Measurements from ENCODE around the gene COASY.

COASY gene

GRCh38 chr17:42521666-42522262, 40.2 kb upstream of the COASY start:
- Histone ChIP-seq H3K36me3 (ENCODE audit: control insufficient read depth in 4 of 4, insufficient read depth in 4 of 4, low read length in 3 of 4) (peaks cover 0 to 20% (median 8%) of the 10 kb centered on the region in 4 experiments), H3K4me1 (ENCODE audit: control extremely low read depth in 1 of 4, control insufficient read depth in 4 of 4, insufficient read depth in 4 of 4, low read length in 3 of 4) (peaks cover 17 to 63% (median 52%) of the 10 kb centered on the region in 4 experiments), H3K4me3 (ENCODE audit: control insufficient read depth in 1 of 7, extremely low read depth in 1 of 7, insufficient read depth in 4 of 7, low read depth in 2 of 7, low read length in 6 of 7) (no peak overlapping the region), H3K27ac (ENCODE audit: insufficient read depth in 1 of 2, low read depth in 1 of 2, low read length in 2 of 2, poor library complexity in 1 of 2, severe bottlenecking in 2 of 2) (no peak overlapping the region), H3K9me3 (ENCODE audit: control extremely low read depth in 1 of 5, control insufficient read depth in 4 of 5, insufficient read depth in 2 of 5, low read depth in 1 of 5, low read length in 4 of 5) (no peaks in the 10 kb centered on the region), H3K27me3 (replicated peaks in 2 of 5; ENCODE audit: control insufficient read depth in 4 of 5, insufficient read depth in 5 of 5, low read length in 4 of 5) (no peaks in the 10 kb centered on the region)
- 72% methylated on average over 6 of the region's 11 CpGs for WGBS (ENCODE audit: insufficient coverage)
- CTCF ChIA-PET = interaction anchor here (1.0 to 5.8 kb wide), 7 partner anchors 7 to 119 kb away, joined by 3 to 47 read pairs (median 23); no protein-coding TSS in a partner anchor
- POLR2A ChIA-PET = no interaction called here
- DNase-seq = no peak

GRCh38 chr17:42522263-42522790, 39.6 kb upstream of the COASY start:
- Histone ChIP-seq H3K9me3 (ENCODE audit: control extremely low read depth in 1 of 5, control insufficient read depth in 4 of 5, insufficient read depth in 2 of 5, low read depth in 1 of 5, low read length in 4 of 5) (no peaks in the 10 kb centered on the region), H3K4me1 (ENCODE audit: control extremely low read depth in 1 of 4, control insufficient read depth in 4 of 4, insufficient read depth in 4 of 4, low read length in 3 of 4) (peaks cover 14 to 62% (median 49%) of the 10 kb centered on the region in 4 experiments), H3K4me3 (ENCODE audit: control insufficient read depth in 1 of 7, extremely low read depth in 1 of 7, insufficient read depth in 4 of 7, low read depth in 2 of 7, low read length in 6 of 7) (no peak overlapping the region), H3K36me3 (ENCODE audit: control insufficient read depth in 4 of 4, insufficient read depth in 4 of 4, low read length in 3 of 4) (peaks cover 0 to 20% (median 8%) of the 10 kb centered on the region in 4 experiments), H3K27me3 (replicated peaks in 2 of 5; ENCODE audit: control insufficient read depth in 4 of 5, insufficient read depth in 5 of 5, low read length in 4 of 5) (no peaks in the 10 kb centered on the region), H3K27ac (ENCODE audit: insufficient read depth in 1 of 2, low read depth in 1 of 2, low read length in 2 of 2, poor library complexity in 1 of 2, severe bottlenecking in 2 of 2) (no peak overlapping the region)
- DNase-seq = no peak
- WGBS (ENCODE audit: insufficient coverage) = 90% methylated on average over 9 of the region's 9 CpGs
- CTCF ChIA-PET = interaction anchor here (1.6 kb wide), 1 partner anchor 120 kb away, joined by 6 read pairs; no protein-coding TSS in a partner anchor
- POLR2A ChIA-PET = no interaction called here

- WGBS (ENCODE audit: insufficient coverage) = 97% methylated on average over 6 of the region's 8 CpGs
- H3K36me3 ChIP-seq (ENCODE audit: control insufficient read depth in 4 of 4, insufficient read depth in 4 of 4, low read length in 3 of 4) = peaks cover 0 to 20% (median 8%) of the 10 kb centered on the region in 4 experiments
- no peak overlapping the region for H3K27ac ChIP-seq (ENCODE audit: insufficient read depth in 1 of 2, low read depth in 1 of 2, low read length in 2 of 2, poor library complexity in 1 of 2, severe bottlenecking in 2 of 2)
- H3K4me3 ChIP-seq (ENCODE audit: control insufficient read depth in 1 of 7, extremely low read depth in 1 of 7, insufficient read depth in 4 of 7, low read depth in 2 of 7, low read length in 6 of 7) = no peak overlapping the region
- no peaks in the 10 kb centered on the region for H3K9me3 ChIP-seq (ENCODE audit: control extremely low read depth in 1 of 5, control insufficient read depth in 4 of 5, insufficient read depth in 2 of 5, low read depth in 1 of 5, low read length in 4 of 5)
- ChIA-PET CTCF (interaction anchor here (1.6 kb wide), 1 partner anchor 120 kb away, joined by 6 read pairs; no protein-coding TSS in a partner anchor), POLR2A (no interaction called here)
- no peaks in the 10 kb centered on the region for H3K27me3 ChIP-seq (replicated peaks in 2 of 5; ENCODE audit: control insufficient read depth in 4 of 5, insufficient read depth in 5 of 5, low read length in 4 of 5)
- DNase-seq = no peak
- peaks cover 12 to 60% (median 46%) of the 10 kb centered on the region in 4 experiments for H3K4me1 ChIP-seq (ENCODE audit: control extremely low read depth in 1 of 4, control insufficient read depth in 4 of 4, insufficient read depth in 4 of 4, low read length in 3 of 4)
These were observed 39.1 kb upstream of the COASY start for GRCh38 chr17:42522798-42523278.

GRCh38 chr17:42525221-42525620, 36.7 kb upstream of the COASY start:
- CTCF ChIA-PET = interaction anchor here (1.0 to 3.5 kb wide), 2 partner anchors 118 to 204 kb away, joined by 3 to 23 read pairs; no protein-coding TSS in a partner anchor
- DNase-seq = no peak
- H3K27ac ChIP-seq (ENCODE audit: insufficient read depth in 1 of 2, low read depth in 1 of 2, low read length in 2 of 2, poor library complexity in 1 of 2, severe bottlenecking in 2 of 2) = no peak overlapping the region
- POLR2A ChIA-PET = interaction anchor here (0.8 kb wide), 1 partner anchor 103 kb away, joined by 3 read pairs; the partner anchor contains the start of gene CAVIN1
- WGBS (ENCODE audit: insufficient coverage) = 100% methylated on average over 1 of the region's 2 CpGs
- peaks cover 0 to 54% (median 38%) of the 10 kb centered on the region in 4 experiments for H3K4me1 ChIP-seq (ENCODE audit: control extremely low read depth in 1 of 4, control insufficient read depth in 4 of 4, insufficient read depth in 4 of 4, low read length in 3 of 4)
- no peaks in the 10 kb centered on the region for H3K9me3 ChIP-seq (ENCODE audit: control extremely low read depth in 1 of 5, control insufficient read depth in 4 of 5, insufficient read depth in 2 of 5, low read depth in 1 of 5, low read length in 4 of 5)
- H3K36me3 ChIP-seq (ENCODE audit: control insufficient read depth in 4 of 4, insufficient read depth in 4 of 4, low read length in 3 of 4) = peaks cover 0 to 20% (median 8%) of the 10 kb centered on the region in 4 experiments
- H3K27me3 ChIP-seq (replicated peaks in 2 of 5; ENCODE audit: control insufficient read depth in 4 of 5, insufficient read depth in 5 of 5, low read length in 4 of 5) = no peaks in the 10 kb centered on the region
- no peak overlapping the region for H3K4me3 ChIP-seq (ENCODE audit: control insufficient read depth in 1 of 7, extremely low read depth in 1 of 7, insufficient read depth in 4 of 7, low read depth in 2 of 7, low read length in 6 of 7)

- Histone ChIP-seq H3K36me3 (ENCODE audit: control insufficient read depth in 4 of 4, insufficient read depth in 4 of 4, low read length in 3 of 4) (peaks cover 0 to 19% (median 8%) of the 10 kb centered on the region in 4 experiments), H3K9me3 (ENCODE audit: control extremely low read depth in 1 of 5, control insufficient read depth in 4 of 5, insufficient read depth in 2 of 5, low read depth in 1 of 5, low read length in 4 of 5) (no peaks in the 10 kb centered on the region), H3K27me3 (replicated peaks in 2 of 5; ENCODE audit: control insufficient read depth in 4 of 5, insufficient read depth in 5 of 5, low read length in 4 of 5) (no peaks in the 10 kb centered on the region), H3K27ac (ENCODE audit: insufficient read depth in 1 of 2, low read depth in 1 of 2, low read length in 2 of 2, poor library complexity in 1 of 2, severe bottlenecking in 2 of 2) (no peak overlapping the region), H3K4me1 (ENCODE audit: control extremely low read depth in 1 of 4, control insufficient read depth in 4 of 4, insufficient read depth in 4 of 4, low read length in 3 of 4) (peaks cover 0 to 54% (median 38%) of the 10 kb centered on the region in 4 experiments), H3K4me3 (ENCODE audit: control insufficient read depth in 1 of 7, extremely low read depth in 1 of 7, insufficient read depth in 4 of 7, low read depth in 2 of 7, low read length in 6 of 7) (no peak overlapping the region)
- ChIA-PET POLR2A (no interaction called here), CTCF (interaction anchor here (3.5 kb wide), 1 partner anchor 205 kb away, joined by 23 read pairs; no protein-coding TSS in a partner anchor)
- DNase-seq = no peak
- WGBS (ENCODE audit: insufficient coverage) = no CpG with 5 or more reads among the region's 6 CpGs
These were observed 35.9 kb upstream of the COASY start for GRCh38 chr17:42526031-42526444.

- H3K36me3 ChIP-seq (ENCODE audit: control insufficient read depth in 4 of 4, insufficient read depth in 4 of 4, low read length in 3 of 4) = peaks cover 0 to 2% (median 0%) of the 10 kb centered on the region in 4 experiments
- peaks cover 2 to 48% (median 41%) of the 10 kb centered on the region in 4 experiments for H3K4me1 ChIP-seq (ENCODE audit: control extremely low read depth in 1 of 4, control insufficient read depth in 4 of 4, insufficient read depth in 4 of 4, low read length in 3 of 4)
- POLR2A ChIA-PET = interaction anchor here (1.3 kb wide), 1 partner anchor 9 kb away, joined by 5 read pairs; no protein-coding TSS in a partner anchor
- WGBS (ENCODE audit: insufficient coverage) = 100% methylated on average over 1 of the region's 6 CpGs
- H3K27ac ChIP-seq (ENCODE audit: insufficient read depth in 1 of 2, low read depth in 1 of 2, low read length in 2 of 2, poor library complexity in 1 of 2, severe bottlenecking in 2 of 2) = no peak overlapping the region
- DNase-seq = no peak
- no peaks in the 10 kb centered on the region for H3K9me3 ChIP-seq (ENCODE audit: control extremely low read depth in 1 of 5, control insufficient read depth in 4 of 5, insufficient read depth in 2 of 5, low read depth in 1 of 5, low read length in 4 of 5)
- CTCF ChIA-PET = interaction anchor here (0.5 to 4.9 kb wide), 22 partner anchors 8 to 415 kb away, joined by 3 to 47 read pairs (median 3); partner anchors contain the start of gene CAVIN1
- no peak overlapping the region for H3K4me3 ChIP-seq (ENCODE audit: control insufficient read depth in 1 of 7, extremely low read depth in 1 of 7, insufficient read depth in 4 of 7, low read depth in 2 of 7, low read length in 6 of 7)
- H3K27me3 ChIP-seq (replicated peaks in 2 of 5; ENCODE audit: control insufficient read depth in 4 of 5, insufficient read depth in 5 of 5, low read length in 4 of 5) = no peaks in the 10 kb centered on the region
These were observed 34.0 kb upstream of the COASY start for GRCh38 chr17:42527932-42528331.
